ENCODE data around the gene BICC1.
"Not testable (repeated sequence)": the region's sequence is repeated elsewhere in the genome, so short reads cannot be mapped to it uniquely, and the experiment has no call there.

DNA sequence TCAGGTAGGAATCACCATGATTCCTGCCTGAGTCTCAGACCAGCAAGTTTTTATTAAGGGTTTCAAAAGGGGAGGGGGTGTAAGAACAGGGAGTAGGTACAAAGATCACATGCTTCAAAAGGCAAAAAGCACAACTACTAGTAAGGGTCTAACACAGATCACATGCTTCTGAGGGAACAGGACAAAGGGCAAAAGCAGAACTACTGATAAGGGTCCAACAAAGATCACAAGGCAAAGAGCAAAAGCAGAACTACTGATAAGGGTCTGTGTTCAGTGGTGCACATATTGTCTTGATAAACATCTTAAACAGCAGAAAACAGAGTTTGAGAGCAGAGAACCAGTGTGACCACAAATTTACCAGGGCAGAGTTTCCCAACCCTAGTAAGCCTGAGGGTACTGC lies 84.5 kb downstream of the BICC1 start:
- TF ChIP-seq, protein P1, sequence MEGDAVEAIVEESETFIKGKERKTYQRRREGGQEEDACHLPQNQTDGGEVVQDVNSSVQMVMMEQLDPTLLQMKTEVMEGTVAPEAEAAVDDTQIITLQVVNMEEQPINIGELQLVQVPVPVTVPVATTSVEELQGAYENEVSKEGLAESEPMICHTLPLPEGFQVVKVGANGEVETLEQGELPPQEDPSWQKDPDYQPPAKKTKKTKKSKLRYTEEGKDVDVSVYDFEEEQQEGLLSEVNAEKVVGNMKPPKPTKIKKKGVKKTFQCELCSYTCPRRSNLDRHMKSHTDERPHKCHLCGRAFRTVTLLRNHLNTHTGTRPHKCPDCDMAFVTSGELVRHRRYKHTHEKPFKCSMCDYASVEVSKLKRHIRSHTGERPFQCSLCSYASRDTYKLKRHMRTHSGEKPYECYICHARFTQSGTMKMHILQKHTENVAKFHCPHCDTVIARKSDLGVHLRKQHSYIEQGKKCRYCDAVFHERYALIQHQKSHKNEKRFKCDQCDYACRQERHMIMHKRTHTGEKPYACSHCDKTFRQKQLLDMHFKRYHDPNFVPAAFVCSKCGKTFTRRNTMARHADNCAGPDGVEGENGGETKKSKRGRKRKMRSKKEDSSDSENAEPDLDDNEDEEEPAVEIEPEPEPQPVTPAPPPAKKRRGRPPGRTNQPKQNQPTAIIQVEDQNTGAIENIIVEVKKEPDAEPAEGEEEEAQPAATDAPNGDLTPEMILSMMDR (conservative IDR thresholded peaks at IDR 0.05; ENCODE audit: low read depth, low read length), result not testable (repeated sequence)
- TF ChIP-seq EZH2 (IDR thresholded peaks at IDR 0.05; ENCODE audit: low read length, unreplicated experiment), result not testable (repeated sequence)

Measured in PC-3 (cell line).